Fibroblast of skin of right biceps (primary cell): ENCODE results near the gene MAPK8IP1.
A peak's percentile ranks its signal among the peaks of the same experiment; 100 is the strongest.
"Not testable (repeated sequence)": the region's sequence is repeated elsewhere in the genome, so short reads cannot be mapped to it uniquely, and the experiment has no call there.

Experiments used
- DNase-seq: peaks from one replicate; pipeline ENCODE4 v3.0.0-alpha.2; 2013

Gene MAPK8IP1

DNA sequence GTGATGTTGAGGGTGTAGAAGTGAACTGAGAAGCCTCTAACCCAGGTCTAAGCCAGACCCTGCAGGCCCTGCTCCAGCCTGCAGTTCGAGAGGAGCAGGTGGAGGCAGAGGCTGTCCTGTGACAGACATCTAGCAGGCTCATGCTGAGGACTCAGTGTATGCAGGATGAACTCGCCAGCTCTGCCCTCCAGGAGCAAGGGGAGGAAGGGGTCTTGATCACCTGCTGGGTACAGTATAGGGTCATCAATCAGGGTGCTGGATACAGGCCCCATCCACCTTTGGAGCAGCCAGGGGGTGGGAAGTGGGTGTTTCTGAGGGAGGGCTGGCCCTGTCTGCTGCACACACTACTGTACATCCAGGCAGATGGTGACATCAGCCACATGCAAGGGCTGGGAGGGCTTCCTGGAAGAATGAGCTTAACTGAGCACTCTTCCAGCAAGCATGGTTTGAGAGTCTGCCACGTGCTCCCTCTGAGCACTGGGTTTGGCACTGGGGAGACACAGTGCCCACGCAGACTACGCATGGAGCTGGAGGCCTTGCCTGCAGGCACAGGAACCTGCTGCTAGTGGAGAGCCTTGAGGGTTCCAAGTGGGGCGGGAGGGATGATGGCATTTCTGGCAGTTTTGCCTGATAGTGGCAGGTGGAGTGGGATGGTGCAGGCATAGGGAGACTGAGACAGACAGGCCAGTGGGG, 9.2 kb downstream of the MAPK8IP1 start:
- DNase-seq = no peak

DNA sequence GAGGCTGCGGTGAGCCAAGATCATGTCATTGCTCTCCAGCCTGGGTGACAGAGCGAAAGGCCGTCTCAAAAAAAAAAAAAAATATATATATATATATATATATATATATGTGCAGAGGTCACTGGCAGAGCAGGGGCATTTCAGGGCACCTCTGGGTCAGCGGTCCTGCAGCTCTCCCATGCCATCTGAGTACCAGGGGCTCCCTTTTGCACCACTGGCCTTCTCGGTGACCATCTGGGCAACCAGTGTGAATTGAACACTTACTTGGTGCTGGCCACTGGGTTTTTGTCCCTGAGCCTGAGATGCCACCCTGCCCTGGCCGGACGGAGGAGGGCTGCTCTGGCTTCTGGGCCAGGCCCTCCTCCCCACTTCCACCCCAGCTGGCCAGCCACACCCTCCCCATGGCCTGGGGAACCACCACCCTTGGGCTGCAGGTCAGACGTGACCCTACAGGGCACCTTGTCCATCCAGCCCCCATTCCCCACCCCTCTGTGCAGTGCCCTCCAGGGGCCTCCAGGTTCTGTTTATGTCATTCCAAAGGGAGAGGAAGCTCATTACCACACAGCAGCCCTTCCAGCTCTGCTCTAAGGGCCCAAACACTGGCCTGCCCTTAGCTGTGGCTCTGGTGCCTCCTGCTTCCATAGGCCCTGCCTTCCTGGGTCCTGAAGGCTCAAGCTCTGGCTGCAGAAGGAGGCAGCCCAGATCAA, 10.3 kb downstream of the MAPK8IP1 start:
- no peak for DNase-seq

DNA sequence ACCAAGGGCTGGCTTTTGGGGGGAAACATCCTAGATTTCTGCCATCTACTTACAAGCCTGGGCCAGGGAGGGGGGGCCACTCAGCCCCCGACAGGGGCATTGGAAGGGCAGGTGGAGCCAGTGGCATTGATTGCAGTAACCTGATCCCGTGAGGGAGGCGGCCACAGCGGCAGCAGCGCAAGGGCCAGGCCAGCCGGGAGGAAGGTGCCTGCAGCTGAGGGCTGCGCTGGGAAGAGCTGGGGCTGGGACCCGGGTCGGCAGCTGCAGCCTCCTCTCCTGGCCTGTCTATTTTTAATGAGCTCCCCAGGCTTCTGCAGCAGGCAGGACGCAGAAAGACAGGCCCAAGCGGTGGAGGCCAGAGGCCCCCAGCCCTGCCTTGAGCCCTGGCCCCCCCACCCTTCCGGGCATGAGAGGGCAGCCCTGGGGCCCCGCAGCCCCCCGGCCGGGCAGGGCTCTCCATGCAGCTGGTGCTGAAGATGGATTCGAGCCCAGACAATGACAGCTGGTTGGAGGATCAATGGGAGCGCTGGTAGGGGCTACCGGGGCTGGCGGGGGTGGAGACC, 11.1 kb downstream of the MAPK8IP1 start:
- DNase-seq = no peak

DNA sequence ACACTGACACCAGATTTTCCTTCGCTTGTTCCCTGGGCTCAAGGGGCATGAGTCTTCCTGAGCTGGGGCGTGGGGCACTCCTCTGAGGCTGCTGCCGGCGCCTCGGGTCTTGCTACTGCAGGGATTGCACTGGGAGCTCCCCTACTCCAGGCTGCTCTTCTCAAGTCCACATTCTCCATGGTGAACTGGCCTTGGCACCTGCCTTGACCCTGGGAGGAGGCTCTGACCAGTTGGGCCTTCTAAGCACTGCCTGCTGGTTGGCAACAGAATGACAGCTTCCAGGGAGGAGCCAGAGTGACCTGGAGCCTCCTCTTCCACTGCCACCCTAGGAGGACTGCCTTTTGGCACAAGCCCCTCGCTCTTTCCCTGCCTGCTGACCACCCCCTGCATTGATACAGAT, 12.1 kb downstream of the MAPK8IP1 start:
- no peak for DNase-seq

DNA sequence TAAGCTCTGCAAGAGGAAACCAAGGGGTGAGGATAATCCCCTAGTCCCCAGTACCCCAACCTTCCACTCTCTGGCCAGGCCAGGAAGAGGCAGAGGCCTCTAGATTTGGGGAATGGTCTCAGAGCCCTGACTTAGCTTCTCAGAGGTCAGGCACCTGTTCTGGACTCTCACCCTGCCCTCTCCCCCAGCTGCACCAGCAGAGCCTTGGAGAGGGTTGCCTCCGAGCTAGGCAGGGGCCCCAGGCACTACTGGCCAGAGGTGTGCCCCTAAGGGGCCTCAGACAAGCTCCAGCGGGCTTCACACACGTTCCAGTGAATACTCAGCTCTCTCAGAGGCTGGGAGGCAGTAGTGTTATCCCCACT, 13.6 kb downstream of the MAPK8IP1 start:
- DNase-seq = no peak

DNA sequence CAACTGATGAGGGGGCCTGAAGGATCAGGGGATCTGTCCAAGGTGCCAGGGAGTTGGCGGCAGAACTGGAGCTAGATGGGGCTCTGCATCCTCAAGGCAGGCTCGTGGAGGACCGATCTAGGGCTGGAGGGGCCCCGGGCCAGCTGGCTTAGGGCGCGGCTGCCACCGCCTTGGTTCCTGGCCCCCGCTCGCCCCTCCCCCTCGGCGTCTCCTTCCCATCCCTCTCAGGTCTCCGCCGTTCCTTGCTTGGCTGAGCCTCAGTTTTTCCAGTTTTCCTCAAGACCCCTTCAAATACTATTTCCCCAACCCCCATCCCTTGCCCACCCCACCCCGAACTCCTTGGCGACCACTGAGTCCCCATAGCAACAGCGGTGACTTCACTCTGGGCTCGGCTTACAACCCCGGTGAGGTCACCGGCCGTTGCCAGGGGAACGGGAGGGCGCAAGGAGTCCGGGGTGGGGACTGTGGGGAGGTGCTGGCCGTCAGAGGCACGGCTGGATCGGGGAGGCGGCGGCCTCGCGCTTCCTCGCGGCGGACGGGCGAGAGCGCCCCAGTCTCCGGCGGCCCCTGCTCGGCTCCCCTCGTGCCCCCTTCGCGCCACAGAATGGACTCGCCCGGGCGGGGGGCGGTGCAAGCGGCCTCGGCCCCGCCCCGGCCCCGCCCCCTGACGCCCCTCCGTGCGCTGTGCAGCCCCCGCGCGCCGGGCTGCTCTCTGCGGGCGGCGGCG, 14.2 kb downstream of the MAPK8IP1 start:
- peak; percentile 90 for DNase-seq

DNA sequence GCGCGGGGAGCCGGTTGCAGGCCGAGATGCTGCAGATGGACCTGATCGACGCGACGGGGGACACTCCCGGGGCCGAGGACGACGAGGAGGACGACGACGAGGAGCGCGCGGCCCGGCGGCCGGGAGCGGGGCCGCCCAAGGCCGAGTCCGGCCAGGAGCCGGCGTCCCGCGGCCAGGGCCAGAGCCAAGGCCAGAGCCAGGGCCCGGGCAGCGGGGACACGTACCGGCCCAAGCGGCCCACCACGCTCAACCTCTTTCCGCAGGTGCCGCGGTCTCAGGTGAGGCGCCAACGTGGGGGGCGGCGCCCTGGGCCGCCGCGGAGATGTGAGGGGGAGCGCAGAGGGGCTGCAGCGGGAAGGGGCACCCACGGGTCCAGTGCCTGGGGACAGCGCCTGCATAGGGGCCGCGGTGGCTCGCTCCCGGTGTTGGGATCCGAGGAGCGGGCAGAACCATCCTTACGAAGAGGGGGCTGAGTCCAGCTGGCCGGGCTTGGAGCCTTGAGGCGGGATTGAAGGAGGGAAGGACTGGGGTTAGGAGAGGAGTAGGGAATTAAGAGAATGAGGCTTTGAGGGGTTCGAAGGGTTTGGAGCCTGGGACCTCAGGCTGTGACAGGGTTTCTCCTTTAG, 14.8 kb downstream of the MAPK8IP1 start:
- DNase-seq = not testable (repeated sequence)

DNA sequence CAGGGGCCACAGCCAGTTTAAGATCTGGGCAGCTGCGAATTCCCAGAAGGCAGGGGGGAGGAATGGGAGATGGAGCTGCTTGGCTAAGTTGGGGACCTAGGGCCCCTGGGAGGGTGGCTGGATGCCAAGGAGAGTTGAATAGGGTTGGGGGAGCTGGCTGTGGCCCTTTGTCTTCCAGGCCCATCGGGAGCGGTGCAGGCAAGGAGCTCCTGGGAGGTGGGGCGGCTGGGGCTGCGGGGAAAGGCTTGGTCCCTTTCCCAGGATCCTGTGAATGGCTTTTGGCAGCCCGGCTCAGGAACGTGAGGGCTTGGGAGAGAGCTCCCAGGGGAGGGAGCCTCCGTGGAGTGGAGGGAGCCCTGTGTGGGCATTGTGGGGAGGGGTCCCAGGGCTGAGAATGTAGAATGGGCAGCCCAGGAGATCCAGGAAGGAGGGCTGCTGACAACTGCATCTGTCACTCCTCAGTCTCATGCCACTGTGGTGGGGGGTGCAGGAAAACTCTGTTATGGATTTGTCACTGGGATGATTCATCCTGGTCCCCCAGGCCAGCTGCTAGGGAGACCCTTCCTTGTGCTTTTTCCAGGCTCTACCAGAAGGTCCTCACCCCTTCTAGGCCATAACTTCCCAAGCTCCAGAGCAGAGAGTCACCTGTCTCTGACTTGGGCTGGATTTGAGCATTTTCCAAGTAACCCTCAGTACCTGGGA, 15.6 kb downstream of the MAPK8IP1 start:
- DNase-seq = no peak

DNA sequence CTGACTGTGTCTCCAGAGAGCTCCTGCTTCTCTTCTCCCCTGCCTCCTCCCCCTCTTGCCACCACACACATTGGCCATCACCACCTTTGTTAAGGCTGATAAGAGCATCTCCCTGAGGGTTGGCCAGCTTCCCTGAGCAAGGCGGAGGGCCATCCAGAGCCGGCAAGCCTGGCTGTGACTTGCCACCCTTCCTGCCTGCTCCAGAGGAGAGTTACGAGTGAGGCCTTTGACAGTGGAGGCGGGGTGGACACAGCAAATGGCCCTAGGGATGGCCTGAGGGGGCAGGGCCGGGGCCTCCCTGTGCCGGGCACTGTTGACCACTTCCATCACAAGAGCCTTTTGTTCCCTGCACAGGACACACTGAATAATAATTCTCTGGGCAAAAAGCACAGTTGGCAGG, 16.2 kb downstream of the MAPK8IP1 start:
- DNase-seq = no peak

DNA sequence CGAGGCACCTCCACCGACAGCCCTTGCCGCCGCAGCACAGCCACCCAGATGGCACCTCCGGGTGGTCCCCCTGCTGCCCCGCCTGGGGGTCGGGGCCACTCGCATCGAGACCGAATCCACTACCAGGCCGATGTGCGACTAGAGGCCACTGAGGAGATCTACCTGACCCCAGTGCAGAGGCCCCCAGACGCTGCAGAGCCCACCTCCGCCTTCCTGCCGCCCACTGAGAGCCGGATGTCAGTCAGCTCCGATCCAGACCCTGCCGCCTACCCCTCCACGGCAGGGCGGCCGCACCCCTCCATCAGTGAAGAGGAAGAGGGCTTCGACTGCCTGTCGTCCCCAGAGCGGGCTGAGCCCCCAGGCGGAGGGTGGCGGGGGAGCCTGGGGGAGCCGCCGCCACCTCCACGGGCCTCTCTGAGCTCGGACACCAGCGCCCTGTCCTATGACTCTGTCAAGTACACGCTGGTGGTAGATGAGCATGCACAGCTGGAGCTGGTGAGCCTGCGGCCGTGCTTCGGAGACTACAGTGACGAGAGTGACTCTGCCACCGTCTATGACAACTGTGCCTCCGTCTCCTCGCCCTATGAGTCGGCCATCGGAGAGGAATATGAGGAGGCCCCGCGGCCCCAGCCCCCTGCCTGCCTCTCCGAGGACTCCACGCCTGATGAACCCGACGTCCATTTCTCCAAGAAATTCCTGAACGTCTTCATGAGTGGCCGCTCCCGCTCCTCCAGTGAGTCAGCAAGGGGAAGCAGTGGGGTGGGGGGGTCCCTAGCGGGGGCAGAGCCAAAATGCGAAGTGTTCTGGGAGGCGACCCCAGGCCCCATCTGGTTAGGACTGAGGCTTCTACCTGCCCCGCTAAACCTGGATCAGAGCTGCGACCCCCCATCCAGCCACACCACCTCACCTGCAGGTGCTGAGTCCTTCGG, 17.3 kb downstream of the MAPK8IP1 start:
- DNase-seq = no peak

DNA sequence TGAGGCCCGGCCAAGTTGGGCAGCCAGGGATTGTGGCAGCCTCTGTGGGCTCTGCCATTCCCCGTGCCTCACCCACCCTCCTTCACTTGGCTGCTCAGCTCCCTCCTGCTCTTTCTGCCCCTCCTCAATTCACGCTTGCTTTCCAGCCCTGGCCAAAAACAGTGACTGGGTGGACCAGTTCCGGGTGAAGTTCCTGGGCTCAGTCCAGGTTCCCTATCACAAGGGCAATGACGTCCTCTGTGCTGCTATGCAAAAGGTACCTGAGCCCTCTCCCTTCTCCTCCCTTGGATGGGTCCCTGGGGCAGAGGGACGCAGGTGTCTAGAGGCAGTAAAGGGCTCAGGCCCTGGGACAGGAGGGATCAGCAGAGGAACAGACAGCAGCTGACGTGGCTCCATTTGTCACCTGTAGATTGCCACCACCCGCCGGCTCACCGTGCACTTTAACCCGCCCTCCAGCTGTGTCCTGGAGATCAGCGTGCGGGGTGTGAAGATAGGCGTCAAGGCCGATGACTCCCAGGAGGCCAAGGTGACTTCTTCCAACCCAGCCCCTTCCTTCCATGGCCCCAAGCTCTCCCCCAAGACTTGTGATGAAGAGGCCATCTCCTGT, 19.0 kb downstream of the MAPK8IP1 start:
- DNase-seq = no peak

DNA sequence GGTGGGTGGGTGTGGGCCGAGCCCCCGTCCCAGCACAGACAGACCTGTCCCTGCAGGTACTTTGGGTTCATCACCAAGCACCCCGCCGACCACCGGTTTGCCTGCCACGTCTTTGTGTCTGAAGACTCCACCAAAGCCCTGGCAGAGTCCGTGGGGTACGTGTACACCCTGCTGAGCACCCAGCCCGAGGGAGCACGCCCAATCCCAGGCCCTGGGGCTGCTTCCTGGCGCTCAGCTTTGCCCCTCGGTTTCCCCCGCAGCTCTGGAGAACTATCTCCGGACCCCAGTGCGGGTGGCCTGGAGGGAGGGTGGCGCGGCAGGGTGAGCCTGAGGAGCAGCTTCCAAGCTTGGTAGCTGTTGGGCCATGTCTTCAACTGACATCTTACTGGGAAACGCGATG, 19.6 kb downstream of the MAPK8IP1 start:
- DNase-seq = no peak

DNA sequence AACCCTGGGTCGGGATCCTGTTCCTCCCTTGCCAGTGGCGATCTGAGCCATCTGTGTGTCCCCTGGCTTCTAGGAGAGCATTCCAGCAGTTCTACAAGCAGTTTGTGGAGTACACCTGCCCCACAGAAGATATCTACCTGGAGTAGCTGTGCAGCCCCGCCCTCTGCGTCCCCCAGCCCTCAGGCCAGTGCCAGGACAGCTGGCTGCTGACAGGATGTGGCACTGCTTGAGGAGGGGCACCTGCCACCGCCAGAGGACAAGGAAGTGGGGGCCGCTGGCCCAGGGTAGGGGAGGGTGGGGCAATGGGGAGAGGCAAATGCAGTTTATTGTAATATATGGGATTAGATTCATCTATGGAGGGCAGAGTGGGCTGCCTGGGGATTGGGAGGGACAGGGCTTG, 20.1 kb downstream of the MAPK8IP1 start:
- DNase-seq = not testable (repeated sequence)

DNA sequence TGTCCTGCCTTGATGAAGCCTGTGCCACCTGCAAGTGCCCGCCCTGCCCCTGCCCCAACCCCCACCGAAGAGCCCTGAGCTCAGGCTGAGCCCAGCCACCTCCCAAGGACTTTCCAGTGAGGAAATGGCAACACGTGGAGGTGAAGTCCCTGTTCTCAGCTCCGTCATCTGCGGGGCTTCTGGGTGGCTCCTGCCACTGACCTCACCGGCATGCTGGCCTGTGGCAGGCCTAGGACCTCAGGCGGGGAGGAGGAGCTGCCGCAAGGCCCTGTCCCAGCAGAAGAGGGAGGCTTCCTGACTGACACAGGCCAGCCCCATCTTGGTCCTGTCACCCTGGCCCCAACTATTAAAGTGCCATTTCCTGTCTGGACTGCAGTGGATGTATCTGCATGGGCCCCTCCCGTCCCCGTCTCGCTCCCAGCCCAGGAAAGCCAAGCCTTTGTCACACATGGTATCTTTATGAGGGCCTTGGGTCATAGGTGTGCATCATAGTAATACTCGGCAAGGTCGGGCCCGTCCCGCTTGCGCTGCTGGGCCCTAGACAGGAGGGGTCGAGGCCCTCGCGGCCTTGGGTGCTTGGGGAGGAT, 20.7 kb downstream of the MAPK8IP1 start:
- DNase-seq = no peak

DNA sequence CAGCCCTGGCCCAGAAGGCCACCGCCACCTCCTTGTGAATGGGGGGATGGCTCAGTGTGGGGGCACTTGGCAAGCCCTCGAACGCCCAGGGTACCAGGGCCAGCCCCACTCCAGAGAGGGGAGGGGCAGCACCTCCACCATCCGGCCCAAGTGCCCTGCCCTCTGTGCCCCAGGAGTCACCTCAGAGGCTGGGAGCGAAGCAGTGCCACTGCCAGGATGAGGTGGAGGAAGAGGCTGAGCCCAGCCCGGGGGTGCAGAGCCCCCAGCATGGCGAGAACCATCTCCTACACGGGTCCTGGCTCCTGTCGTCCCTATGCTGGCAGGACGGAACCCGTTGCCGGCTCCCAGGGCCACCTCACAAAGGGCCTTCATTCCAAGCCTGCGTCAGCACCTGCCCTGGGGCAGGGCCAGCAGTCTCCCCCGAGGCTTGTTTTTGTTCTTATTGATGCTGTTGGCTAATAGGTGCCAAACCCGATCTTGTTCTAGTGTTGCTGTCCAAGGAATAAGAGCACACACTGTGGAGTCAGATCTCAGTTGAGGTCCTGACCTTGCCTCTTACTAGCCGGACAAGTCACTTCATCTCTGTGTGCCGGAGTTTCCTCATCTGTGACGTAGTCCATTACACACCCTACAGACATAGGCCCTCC, 21.6 kb downstream of the MAPK8IP1 start, which contains the start of gene FREY1:
Gene FREY1 (minus strand): TSS at position 307 of the 647 bp plus-strand sequence. CDS start 26 bp downstream, at position 281.
- no peak for DNase-seq

DNA sequence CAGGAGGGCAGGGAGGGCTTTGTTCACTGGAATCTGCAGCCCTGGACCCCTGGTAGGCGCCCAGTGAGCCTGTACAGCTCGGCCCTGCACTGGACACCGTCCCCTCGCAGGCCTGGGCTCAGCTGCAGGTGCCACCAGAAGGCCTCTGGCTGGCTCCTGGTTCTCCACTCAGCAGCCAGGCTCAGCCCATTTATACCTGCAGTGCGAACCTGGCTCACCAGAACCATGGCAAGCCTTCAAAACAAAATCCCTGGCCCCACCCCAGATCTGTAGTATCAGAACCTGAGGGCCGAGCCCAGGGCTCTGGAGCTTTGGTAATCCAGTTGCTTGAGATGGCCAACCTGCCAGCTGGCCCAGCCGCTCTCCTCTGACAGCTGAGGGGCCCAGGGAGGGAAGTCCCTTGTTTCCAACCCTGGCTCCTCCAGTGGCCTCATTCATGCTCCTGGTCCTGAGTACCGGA, 22.5 kb downstream of the MAPK8IP1 start:
- no peak for DNase-seq

DNA sequence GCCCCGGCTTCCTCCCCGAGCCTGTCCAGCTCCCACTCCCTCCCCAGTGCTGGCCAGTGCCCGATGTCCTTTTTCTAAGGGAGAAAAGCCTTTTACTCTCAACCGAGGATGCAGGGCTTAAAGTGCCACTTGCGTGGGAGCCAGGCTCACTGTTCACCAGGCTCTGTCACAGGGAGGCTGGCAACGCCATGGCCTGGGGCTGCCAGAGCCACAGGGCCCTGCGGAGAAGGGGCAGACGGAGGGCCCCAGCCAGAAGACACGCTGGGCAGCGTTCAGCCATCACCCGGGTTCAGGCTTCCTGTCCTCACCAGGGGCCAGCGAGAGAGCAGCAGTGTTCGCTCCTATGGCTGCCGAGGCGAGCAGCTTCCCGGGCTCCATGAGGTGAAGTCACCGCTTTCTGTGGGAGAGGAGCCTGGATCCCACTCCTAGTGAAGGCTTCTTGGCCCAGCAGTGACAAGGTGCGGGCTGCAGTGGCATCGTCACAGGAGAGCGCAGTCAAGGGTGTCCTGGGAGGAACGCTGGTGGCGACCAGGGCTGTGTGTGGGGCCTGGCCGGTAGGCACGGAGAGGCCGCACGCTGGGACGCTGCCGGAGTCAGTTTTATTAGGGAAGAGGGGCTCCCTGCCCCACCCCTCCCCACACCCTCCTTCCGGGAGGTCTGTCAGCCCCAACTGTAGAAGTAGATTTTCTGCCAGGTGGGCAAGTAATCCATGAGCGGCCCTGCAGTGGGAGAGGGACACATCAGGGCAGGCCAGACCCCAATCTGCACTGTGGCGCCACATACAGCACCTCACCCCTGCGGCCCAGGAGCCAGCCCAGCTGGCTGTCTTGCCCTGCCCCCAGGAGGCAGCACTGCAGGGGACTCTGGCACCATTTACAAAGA, 24.4 kb downstream of the MAPK8IP1 start:
- no peak for DNase-seq

DNA sequence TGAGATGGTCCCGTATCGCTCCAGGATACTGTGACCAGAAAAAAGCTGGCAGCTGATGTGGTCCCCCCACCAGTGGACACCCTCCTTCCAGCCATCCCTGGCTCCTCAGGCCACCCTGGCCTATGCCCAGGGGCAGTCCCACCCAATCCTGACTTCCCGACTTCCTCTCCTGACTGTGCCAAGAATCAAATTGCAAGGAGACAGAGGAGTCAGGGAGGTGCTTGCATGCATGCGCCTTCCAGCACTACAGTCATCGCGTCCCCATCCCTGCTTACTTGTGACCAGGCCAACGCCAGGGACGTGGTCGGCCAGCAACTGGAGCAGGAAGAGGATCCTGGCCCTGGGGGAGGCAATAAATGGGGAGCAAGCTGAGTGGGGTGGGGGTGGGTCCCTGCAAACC, 25.2 kb downstream of the MAPK8IP1 start:
- no peak for DNase-seq

DNA sequence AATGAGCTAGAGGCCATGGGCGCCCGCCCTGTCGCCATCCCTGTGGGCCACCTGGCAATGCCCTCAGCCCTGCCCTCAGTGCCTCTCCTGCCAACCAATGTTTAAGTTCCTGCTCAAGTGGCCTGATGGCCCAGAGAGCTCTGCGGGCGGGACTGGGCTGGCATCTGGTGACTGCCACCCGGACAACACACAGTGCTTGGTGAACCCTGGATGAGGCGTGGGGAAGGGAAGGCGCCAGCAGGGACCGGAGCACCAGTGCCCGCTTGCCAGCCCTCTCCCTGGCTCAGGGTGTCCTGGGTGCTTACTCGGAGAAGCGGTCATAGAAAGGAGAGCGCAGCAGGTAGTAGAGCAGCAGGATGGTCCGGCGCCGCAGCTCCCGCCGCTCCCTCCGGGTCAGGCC, 28.1 kb downstream of the MAPK8IP1 start:
- DNase-seq = no peak
